Hematopoietic multipotent progenitor cell (in vitro differentiated cells): Measurements from ENCODE around the gene ZNF786. TPM values are rescaled to one million over a fixed set of nuclear protein-coding genes. Genes with fewer than 3 reads are reported as not detected.
"Not testable (repeated sequence)": the region's sequence is repeated elsewhere in the genome, so short reads cannot be mapped to it uniquely, and the experiment has no call there.

Experiments
- DNase-seq, 3 donors: peaks; one replicate each; pipeline ENCODE4 v3.0.0-alpha.2; 2011 to 2015; ENCODE audit warnings: low read depth in 2 of 3, low spot score in 2 of 3
- small RNA-seq: library from RNA; depleted of rRNA; stranded (forward); fragments of <200 nt; gene quantifications from one replicate; pipeline ENCODE3, GENCODE V24; 2012
- total RNA-seq: library from RNA; depleted of rRNA; stranded (reverse); fragments of >200 nt; gene quantifications from one replicate; pipeline ENCODE4 v1.2.3, GENCODE V29; 2012

The ZNF786 gene
- total RNA-seq, 1 donor: 13.2 TPM

DNA sequence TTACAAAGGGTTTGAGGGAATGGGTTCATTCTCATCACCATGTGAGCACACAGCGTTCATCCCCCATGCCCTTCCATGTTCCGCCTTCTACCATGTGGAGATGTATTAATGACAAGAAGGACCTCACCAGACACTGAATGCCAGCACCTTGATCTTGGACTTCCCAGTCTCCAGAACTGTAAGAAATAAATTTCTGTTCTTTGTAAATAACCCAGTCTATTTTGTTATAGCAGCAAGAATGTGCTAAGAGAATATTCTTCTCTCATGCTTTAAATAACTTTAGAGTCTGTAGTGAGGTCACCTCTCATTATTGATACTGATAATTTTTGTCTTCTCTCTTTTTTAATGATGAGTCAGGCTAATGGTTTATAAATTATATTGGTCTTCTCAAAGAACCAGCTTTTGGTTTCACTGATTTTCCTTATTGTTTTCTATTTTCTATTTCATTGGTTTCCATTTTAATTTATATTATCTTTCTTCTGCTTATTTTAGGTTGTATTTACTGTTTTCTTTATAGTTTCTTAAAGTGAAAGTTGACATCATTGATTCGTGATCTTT lies 59.1 kb downstream of the ZNF786 start:
- no peak for DNase-seq

DNA sequence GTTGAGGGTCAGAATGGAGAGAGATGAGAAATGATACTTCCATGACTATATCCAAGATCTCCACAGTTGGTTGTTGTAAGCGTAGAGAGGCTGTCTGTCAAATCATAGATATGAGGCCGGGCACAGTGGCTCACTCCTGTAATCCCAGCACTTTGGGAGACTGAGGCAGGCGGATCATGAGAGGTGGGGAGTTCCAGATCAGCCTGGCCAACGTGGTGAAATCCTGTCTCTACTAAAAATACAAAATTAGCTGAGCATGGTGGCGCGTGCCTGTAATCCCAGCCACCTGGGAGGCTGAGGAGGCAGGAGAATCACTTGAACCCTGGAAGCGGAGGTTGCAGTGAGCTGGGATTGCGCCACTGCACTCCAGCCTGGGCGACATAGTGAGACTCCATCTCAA lies 60.1 kb downstream of the ZNF786 start:
- DNase-seq: not testable (repeated sequence)

DNA sequence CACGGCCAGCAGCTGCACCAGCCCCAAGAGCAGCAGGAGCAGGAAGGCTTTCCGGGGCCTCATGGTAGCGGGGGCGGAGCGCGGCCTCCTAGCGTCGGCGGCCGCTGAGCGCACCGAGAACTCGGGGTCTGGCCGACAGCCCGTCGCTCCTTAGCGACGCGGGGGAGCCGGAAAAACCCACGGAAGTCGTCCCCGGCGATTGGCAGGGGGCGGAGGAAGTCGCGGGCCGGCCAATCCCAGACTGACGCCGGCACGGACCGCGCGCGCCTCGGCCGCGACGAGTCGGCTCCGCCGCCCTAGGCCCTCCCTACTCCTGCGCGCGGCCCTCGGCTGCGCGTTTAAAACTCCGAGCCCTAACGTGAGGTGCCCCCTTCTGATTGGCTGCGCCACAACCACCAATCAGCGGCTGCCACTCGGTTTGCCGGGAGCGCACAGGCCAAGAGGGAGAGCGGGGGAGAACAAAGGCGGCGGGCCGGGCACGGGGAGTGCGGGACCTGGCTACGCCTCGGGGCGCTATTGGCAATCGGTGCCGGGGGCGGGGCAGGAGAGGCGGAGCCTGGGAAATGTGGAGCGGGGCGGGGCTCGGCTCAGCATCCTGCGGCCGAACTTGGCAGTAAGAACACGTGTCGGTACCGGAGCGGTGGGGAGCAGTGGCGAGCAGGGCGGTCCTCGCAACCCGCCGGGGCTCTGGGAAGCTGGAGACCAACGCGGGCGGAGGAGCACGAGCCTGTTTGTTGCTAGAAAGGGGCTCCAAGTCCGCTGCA lies 62.0 kb downstream of the ZNF786 start, which contains the start of gene PDIA4:
Gene PDIA4, minus strand, starts transcription at position 160 of the 764 bp plus-strand sequence. Its CDS starts 97 bp downstream, at position 63.
- DNase-seq: peak; percentile 94 to 99 (median 99)

DNA sequence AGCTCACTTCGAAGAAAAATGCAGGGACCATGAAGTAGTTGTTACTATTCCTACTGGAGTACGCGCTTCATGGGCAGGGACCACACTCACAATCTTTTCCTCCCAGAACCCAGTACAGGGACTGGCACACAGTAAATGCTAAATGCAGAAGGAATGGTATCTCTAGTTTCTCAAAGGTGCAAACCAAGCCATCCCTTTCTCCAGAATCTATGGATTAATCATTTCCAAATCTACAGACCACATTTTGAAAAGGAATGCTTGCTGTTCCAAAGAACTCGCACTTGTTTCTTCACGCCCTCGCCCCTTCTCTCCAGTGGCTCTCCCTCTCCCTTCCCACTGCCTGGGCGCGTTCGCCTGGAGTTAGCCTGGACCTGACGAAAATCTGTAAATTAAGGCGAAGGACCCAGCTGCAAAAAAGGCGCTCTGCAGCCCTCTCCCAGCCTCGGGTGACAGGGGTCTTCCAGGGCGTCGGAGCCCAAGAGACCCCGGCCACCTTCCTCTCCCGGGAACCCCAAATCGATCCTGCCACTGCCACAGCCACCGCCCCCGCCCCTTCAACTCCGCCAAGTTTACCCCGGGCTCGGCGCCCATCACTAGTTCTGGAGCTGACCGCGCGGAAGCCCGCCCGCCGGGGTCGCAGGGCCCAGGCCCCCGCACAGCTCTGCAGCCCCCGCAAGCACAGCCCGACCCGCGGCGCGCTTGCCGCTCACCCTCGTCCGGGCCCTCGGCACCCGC lies 62.7 kb downstream of the ZNF786 start:
- no peak for DNase-seq

DNA sequence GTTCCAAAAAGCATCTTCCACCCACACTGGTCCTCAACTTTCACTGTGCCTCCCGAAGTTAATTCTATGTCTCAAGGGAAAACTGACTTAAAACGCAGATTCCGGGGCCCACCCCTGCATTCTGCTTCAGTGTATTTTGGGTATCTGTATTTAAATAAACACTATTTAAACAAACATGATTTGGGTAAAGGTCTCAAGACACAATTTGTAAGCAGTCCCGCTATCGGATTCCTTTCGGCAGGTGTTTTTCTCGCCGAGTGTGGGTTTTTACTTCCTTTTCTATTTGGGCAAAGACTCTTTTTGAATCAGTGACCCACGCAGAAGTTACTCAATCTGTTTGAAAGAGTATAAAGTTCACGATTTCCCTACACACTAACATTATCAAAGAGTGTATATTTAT lies 63.5 kb downstream of the ZNF786 start:
- no peak for DNase-seq

DNA sequence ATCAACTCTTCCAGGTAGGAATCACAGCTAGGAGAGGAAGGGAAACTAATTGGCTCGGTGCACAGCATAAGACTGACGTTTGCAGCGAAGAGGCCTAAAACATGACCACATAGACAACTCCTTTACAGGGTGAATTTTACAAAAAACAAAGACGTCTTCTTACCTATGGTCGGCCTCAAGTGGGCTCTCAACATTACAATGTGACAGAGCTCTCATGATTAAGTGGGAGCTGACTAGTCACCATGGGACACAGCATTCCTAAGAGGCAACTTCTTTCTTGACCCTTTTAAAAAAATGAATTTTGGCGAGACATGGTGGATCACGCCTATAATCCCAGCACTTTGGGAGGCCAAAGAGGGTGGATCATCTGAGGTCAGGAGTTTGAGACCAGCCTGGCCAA lies 66.9 kb downstream of the ZNF786 start:
- no peak for DNase-seq

DNA sequence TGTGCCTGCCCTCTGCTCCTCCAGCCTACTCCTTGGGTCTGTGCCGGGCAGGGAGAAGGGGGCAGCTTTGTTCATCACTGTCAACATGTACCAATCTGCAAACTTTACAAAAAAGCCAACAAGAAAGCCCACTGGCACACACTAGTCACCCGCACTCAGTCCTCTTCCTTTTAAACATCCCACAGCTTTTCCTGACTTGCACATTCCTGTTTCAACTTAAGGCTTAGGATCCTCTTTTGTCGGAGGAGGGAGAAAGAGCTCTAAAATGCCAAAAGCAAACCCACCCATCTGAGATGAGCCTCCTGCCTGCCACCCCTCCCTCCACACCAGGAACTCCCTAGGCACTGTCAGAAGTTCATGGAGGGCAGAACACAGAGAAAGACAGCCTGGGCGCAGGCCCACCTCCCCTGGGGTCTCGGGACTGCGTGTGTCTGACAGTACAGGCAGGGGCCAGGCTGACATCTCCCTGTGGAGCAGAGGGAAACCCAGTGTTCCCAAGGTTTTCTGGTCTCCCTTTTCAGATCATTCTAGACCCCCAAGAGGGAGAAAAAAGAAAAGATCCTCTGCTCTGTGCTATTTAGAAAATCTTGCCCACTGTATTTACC lies 67.7 kb downstream of the ZNF786 start:
- DNase-seq: no peak

DNA sequence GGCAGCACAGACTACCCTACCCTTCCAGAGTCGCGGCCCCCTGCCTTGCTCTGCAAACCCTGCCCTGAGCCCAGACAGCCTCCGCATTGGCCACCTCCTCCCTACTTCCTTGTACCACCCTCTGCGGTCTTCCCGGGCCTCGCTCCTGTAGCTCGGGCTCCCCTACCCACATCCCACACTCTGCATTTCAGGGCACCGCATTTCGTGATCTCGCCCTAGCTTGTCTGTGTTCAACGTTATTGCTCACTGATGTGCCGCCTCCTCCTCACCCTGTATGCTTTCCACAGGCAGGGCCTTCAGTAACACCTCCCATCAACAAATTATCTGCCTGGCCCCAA lies 68.8 kb downstream of the ZNF786 start:
- no peak for DNase-seq

DNA sequence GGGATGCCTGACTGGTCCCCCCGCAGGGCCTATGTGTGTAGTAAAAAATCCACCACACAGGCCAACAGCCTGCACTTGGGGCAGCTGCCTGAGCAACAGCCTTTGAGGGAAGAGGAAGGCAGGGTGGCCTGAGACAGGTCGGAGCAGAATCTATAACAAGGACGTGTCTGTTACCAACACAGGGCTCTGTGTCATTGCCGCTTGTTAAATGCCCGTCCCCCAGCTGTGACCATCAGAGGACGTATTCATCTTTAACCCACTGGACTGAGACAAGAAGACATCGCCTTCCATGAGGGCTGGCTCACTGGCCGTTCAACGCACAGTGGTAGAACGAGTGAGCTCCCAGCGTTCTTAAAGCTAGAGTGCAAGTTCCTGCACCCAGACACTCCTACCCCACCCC lies 70.0 kb downstream of the ZNF786 start:
- DNase-seq: no peak

Small RNA genes within 50 kb of the gene (small RNA-seq; reads per million reads assigned to genes)
- not detected for gene COX6B1P1
- not detected for gene RN7SL521P
- gene RNU6-650P: not detected

Other genes with a start within 250 kb of the ZNF786 start
- gene EZH2, start 206.4 kb downstream of the ZNF786 start, total RNA-seq: 8.3 TPM
- 47.4 TPM for gene PDIA4, start 62.2 kb downstream of the ZNF786 start, total RNA-seq
- 3.0 TPM for gene ZNF425, start 35.6 kb upstream of the ZNF786 start, total RNA-seq
- gene ZNF398, start 56.7 kb upstream of the ZNF786 start, total RNA-seq: 12.9 TPM
- gene ZNF282, start 104.8 kb upstream of the ZNF786 start, total RNA-seq: 31.5 TPM
- gene ZNF212, start 148.9 kb upstream of the ZNF786 start, total RNA-seq: 11.0 TPM
- gene ZNF783, start 171.5 kb upstream of the ZNF786 start, total RNA-seq: 19.9 TPM